RWPE1 (cell line): Measurements from ENCODE around the gene CHD5.

Experiments
- CTCF ChIA-PET: fragments of 350-600 bp; sonication (Branson Sonifier 250); formaldehyde crosslinking; extraction: SDS; loops from one replicate; lab custom pipeline; 2021; lab: Yijun Ruan, JAX
- POLR2A ChIA-PET: fragments of 400-600 bp; formaldehyde crosslinking; extraction: SDS; loops from one replicate; lab custom pipeline; 2020; ENCODE audit warnings: antibody characterized with exemption; ENCODE audit not compliant: low non-redundant PET; lab: Yijun Ruan, JAX
- DNase-seq: peaks from one replicate; pipeline ENCODE4 v3.0.0; 2012; ENCODE audit warnings: low spot score
- H3K27ac ChIP-seq: fragments of 450-650 bp; 2 replicates; pipeline ENCODE4 v1.5.1; 2017
- CTCF ChIP-seq: fragments of 450-650 bp; conservative IDR thresholded peaks from 2 replicates; pipeline ENCODE4 v1.5.1; 2017; ENCODE audit warnings: low read depth, mild to moderate bottlenecking

Gene CHD5

GRCh38 chr1:6087377-6087772 lies 92.7 kb downstream of the CHD5 start:
- ChIA-PET POLR2A (no interaction called here), CTCF (interaction anchor here (0.7 kb wide), 1 partner anchor 98 kb away, joined by 3 read pairs; no protein-coding TSS in a partner anchor)
- DNase-seq, result no peak

DNA sequence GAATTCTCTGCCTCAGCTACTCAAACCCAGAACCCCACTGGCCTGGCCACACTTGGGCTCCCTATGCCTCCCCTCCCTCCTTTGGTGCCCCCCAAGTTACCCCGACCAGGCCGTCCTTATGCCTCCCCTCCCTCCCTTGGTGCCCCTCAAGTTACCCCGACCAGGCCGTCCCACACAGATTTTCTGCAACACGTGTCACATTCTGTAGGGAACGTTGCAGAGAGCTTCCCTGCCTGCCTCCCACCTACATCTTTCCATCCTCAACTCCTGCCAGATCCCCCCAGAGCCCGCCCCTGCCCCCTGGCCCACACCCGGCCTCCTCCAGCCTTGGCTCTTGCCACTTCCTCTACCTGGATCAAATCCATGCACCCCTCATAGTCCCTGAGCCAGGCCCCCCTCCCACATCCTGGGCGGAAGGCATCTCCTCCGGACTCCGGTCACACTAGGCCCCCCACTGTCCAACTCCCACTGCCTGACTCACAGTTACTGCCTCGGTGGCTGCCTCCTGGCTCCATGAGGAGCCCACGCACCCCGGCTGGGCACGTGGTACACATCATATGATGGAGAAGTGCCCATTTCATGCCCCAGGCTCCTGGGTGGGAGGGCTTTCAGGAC lies 93.3 kb downstream of the CHD5 start:
- DNase-seq, result no peak
- TF ChIP-seq CTCF, result no peak
- no peak overlapping the region for H3K27ac ChIP-seq
- ChIA-PET CTCF (interaction anchor here (0.7 kb wide), 1 partner anchor 99 kb away, joined by 3 read pairs; no protein-coding TSS in a partner anchor), POLR2A (interaction anchor here (0.6 kb wide), 1 partner anchor 59 kb away, joined by 4 read pairs; no protein-coding TSS in a partner anchor)

More at GRCh38 chr1:6087377-6087772, 92.7 kb downstream of the CHD5 start:
- no peak overlapping the region for H3K27ac ChIP-seq
- no peak for TF ChIP-seq CTCF

- ChIA-PET POLR2A (interaction anchor here (0.6 kb wide), 1 partner anchor 59 kb away, joined by 4 read pairs; no protein-coding TSS in a partner anchor), CTCF (interaction anchor here (0.7 kb wide), 1 partner anchor 99 kb away, joined by 3 read pairs; no protein-coding TSS in a partner anchor)
- no peak for TF ChIP-seq CTCF
These were observed 93.8 kb downstream of the CHD5 start for GRCh38 chr1:6086358-6086757.

DNA sequence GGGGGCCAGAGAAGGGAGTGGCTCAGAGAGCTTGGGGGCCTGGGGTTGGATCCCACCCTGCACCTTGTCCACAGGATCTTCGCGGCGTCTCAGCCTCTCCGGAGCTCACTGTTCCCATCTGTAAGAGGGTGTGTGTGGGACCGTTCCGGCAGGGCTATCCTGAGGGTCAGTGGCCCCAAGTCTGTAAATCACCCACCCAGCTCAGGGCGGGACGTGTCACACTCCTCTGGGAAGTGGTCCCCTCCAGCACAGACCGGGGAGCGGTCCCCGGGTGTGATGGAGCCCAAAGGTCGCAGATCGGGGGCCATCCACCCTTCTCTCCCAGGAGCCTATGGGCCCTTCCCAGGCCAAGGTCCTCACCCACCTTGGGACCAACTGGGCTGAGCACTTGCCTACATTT lies 94.5 kb downstream of the CHD5 start:
- TF ChIP-seq CTCF, result no peak
- no peak for DNase-seq
- POLR2A ChIA-PET, result no interaction called here
- H3K27ac ChIP-seq, result no peak overlapping the region
- CTCF ChIA-PET, result interaction anchor here (0.6 kb wide), 1 partner anchor 32 kb away, joined by 3 read pairs; no protein-coding TSS in a partner anchor

More at GRCh38 chr1:6086358-6086757, 93.8 kb downstream of the CHD5 start:
- H3K27ac ChIP-seq, result no peak overlapping the region
- no peak for DNase-seq

DNA sequence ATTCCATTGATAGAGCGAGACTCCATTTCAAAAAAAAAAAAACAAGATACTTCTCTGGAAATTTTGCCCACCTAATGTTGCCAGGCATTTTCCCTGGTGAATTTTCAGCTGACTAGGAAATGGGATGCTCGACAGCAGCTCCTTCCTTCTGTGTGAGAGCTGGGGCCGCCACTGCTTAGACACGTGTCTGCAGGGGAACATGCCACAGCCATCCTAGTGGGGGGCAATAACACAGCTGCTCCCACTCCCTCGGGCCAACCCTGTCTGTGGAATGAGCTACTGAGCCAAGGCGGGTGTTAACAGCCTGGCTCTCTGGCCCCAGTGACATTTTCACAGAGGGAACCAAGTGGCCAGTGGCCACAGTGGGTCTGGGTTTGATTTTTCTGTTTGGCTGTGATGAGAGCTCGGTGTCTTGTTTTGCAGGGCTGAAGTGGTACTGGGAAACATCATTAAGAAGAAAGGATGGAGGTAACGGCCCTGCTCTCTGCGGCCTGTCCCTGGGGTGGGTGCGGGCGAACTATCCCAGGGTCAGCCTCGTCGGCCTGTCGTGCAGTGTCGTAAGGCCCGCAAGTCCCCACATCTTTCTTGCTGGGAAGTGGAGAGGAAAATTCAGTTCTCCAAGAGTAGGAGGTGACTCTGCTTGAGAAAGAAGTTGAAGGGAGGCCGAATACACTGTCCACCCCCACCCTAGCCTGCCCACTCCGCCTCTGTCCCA lies 95.2 kb downstream of the CHD5 start:
- POLR2A ChIA-PET, result interaction anchor here (1.1 kb wide), 1 partner anchor 10 kb away, joined by 6 read pairs; no protein-coding TSS in a partner anchor
- no peak for TF ChIP-seq CTCF
- CTCF ChIA-PET, result interaction anchor here (0.6 kb wide), 2 partner anchors 32 to 42 kb away, joined by 3 read pairs; no protein-coding TSS in a partner anchor
- H3K27ac ChIP-seq, result no peak overlapping the region
- no peak for DNase-seq

DNA sequence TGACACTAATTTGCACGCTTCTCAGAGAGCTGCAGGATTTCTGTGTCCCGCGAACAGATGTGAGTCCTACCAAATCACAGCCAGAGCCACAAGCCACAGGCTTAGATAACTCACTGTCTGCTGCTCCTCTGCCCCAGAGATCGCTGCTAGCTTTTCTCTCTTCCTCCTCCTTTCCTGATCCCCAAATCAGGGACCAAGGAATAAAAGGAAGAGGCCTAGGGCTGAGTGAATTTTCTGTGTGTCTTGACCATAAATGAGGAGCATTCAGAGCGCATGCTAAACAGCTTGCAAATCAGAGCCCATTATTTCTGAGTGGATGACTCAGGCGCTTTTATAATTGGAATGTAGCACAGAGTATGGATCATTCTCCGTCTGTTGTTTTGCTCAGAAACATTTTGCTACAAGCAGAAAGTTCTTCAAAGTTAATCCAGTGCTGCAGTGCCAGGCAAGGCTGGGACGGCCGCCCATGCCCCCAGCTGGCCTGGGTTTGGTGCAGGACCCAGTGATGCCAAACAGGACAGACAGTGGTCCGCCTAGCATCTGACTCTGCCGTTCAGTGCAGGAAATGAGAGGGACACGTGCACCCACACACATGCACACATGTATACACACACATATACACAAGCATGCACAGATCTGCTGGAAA lies 96.2 kb downstream of the CHD5 start:
- ChIA-PET POLR2A (no interaction called here), CTCF (no interaction called here)
- no peak for TF ChIP-seq CTCF
- H3K27ac ChIP-seq, result no peak overlapping the region
- no peak for DNase-seq
